T follicular helper cell (primary cell): ENCODE results near the gene DAW1.

Source experiments
- DNase-seq: peaks from one replicate; pipeline ENCODE4 v3.0.0-alpha.2; 2020; ENCODE audit warnings: low read depth

DAW1 gene

DNA sequence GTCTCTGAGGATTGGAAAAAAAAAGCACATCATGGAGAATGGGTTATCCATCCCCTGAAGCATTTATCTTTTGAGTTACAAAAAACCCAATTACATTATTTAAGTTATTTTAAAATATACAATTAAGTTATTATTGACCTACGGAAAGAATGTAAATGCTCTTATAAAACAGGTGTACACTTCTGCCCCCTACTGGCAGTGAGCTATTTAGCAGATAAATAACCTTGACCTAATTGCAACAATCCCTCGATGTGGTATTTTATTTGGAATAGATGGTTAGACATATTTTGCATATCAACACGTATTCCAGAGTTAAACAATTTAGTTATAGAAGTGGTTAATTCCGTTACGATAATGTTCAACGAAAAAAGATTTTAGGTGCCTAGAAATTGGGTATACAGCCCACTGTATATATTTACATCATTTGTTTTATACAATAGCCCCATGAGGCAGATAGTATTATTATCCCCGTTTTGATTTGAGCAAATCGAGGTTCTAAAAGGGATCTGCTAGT lies 9.1 kb upstream of the DAW1 start:
- DNase-seq = no peak

DNA sequence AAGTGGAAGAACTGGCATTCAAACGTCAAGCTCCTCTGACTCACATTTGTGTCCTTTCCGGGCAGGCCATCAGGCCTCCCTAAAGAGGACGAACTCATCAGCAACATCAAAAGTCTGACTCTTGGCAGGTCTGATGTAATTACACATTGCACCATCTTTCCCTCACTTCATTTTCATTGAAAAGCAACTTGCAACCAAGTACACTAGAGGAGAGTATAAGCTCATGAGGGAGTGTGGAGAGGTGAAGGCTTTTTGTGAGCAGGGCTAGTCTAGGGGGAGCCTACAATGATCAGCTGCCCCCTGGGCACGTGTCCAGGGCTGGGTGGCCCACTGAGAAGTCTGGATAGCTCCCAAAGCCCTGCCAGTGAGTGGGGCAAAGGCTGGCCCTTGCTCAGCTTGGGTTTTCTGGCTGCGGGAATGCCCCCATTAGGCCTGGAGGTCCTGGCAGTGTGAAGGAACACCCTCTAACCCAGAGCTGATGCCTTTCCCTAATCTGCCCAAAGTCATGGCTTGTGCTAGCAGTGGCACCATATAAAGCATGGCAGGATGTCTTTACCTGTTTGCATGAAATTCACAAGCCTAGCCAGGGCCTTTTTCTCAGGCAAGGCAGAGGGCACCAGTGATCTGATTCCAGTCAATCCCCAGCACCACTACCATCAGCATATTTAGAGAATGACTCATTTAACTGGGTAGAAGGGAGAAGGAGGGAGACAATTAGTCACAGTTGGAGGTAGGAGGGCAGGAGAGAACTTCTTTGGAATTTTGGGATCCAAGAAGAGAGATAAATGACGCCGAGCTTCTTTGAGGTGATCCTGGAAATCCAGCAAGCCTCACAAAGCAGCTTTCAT lies 8.5 kb upstream of the DAW1 start:
- DNase-seq = no peak

DNA sequence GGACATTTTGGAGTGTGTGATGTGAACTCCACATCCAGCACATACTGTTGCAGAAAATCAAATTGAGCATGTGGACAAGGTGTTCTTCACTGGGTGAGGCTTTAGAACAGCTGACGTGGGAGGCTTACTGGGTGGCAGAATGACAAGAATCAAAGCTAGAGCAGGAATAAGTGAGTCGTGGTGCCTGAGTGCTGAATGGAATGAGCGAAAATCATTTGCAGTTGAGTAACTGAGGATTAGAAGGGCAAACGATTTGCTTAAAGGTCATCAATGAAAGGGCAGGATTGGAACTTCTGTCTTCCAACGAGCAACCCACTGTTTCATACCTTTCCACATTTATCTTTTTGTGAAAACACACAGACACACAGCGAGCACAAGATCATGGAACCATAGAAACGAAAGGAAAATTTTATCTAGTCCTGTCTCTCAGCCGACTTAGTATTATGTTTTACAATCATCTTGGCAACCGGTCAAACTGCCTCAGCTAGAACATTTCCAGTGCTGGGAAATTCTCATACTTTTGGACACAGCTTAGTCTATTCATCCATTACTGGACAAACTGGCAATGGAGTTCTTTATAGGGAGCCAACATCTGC lies 7.2 kb upstream of the DAW1 start:
- no peak for DNase-seq

DNA sequence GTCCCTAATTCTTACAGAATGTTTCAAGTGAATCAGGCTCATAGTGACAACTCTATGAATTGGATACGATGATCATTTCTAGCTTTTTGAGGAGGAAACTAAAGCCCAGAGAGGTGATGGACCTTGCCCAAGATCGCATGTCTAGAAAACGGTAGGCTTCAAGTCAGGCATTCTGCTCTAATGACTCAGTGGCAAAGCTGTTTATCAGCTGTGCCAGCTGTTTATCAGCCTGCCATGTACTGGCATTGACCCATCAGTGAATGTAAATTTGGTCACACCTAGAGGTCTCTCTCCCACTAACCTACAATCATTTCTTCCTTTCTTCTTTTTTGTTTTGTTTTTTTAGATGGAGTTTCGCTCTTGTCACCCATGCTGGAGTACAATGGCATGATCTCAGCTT lies 6.1 kb upstream of the DAW1 start:
- no peak for DNase-seq

DNA sequence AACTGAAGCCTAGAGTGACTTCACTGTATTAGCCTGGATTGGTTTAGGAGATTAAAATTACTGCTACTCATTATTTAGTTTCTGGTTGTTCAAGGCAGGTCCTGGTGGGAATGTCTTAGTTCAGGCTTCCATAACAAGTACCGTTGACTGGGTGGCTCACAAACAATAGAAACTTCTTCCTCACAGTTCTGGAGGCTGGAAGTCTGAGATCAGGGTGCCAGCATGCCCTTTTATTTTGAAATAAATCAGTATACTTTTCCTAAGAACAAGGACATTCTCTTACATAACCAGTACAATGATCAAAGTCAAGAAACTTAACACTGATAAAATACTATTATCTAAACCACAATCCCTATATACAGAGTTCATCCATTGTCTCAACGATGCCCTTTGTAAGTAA lies 4.0 kb upstream of the DAW1 start:
- no peak for DNase-seq

DNA sequence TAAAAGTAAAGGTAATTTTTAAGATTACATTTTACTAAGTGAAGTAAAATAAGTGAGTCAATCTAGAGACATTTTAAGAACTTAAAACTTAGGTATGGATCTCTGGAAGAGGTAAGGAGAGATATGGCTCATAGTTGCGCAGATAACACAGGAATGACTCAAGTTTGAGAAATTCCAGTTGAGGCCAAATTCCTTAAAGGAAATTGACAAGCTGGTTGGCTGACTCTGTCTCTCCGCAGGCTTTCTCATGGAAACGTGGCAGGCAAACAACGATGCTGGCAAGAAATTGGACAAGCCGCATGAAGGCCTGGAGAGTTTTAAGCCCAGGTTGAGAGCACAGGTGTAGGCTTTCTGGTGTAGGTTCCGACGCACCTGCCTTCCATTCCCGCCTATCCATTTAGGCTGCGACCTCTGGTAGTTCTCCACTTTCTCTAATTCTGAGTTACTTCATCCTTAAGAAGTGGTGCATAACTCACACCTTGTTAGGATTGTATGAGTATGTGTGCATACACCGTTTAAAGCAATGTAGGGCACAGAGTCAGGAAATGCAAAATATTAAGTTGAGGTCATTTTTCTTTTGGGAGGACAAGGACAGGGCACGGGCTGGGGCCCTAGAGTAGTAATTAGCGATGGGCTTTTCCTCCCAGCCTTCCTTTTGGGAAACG lies 589 bp upstream of the DAW1 start:
- DNase-seq = no peak

DNA sequence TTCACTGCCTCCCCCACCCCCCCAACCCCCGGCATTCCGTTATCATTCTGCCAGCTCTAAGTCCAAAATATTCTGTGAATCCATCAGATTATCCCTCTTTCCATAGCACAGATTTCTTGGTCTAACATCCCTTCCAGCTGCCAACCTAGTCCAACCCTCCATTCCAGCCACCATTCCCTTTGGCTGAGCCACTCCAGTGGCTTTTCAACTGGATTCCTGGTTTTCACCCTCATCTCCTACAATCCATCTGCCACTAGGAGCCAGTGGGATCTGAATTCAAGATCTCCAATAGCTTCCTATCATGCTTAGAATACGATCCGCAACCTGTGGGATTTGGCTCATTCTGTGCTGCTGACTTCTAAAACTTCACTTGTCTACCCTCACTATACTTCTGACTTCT lies 1.2 kb downstream of the DAW1 start:
- DNase-seq = no peak

DNA sequence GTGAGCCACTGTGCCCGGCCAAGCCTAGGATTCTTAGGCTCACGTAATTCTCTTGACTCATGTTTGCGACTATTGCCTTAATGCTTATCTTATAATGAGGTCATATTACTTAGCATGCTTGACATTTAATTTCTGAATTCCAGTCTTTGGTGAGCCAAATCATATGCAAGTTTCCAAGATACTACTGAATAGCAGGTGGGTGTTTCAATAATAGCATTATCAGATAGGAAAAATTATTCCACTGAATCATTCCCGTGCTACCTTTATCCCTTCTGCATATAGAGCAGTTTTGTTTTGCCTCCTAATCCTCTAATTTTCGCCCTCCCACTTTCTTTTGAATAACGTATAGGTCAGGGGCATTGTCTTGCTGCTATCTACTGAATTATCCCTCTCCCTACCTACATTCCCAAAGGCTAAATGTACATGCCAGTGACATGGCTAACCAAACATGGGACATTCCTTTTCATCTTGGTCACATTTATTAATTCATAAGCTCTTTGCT lies 4.9 kb downstream of the DAW1 start:
- DNase-seq = no peak

DNA sequence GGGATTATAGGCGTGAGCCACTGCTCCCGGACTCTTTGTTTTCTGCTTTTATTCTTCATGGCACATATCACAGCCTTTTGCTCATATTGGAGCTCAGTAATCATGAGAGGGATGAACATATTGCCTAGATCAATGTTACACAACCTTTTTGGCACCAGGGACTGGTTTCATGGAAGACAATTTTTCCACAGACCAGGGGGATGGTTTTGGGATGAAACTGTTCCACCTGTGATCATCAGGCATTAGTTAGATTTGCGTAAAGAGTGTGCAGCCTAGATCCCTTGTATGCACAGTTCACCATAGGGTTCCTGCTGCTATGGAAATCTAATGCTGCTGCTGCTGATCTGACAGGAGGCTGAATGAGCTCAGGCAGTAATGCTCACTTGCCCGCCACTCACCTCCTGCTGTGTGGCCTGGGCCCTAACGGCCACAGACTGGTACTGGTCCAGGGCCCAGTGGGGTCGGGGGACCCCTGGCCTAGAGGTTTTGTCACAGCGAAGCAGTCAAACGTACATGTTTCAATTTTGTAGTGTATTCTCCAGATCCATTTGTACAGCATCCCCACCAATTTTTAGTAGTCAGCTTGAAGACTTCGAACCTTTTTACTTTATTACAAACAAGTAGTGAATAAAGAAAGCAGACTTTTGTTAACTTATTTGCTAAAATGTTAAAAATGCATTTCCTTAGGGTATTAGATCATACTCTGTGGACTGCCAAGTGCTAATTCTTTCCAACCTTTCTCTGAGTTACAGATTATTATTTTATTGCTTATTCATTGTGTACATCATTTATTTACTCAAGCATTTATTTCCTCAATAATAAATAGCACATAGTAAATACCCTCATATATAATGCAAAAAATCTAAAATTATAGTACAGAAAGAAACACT lies 6.2 kb downstream of the DAW1 start:
- DNase-seq = no peak

DNA sequence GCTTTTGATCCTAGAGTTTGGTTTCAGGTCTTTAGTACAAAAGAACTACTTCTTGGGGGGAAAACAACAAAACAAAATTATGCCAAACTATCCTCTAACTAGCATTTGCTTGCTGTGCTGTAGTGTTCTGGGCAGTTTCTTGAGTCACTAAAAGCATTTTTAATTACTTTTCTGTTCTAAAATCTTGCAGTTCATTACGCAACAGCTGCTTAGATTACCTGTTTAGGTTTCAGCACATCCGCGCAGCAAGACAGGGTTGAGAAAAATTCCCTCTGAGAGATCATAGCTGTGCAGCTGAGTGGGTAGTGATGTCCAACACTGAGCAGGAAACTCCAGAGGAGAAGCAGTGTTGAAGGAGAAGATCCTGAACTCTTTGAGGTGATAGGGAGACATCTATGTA lies 9.0 kb downstream of the DAW1 start:
- no peak for DNase-seq

DNA sequence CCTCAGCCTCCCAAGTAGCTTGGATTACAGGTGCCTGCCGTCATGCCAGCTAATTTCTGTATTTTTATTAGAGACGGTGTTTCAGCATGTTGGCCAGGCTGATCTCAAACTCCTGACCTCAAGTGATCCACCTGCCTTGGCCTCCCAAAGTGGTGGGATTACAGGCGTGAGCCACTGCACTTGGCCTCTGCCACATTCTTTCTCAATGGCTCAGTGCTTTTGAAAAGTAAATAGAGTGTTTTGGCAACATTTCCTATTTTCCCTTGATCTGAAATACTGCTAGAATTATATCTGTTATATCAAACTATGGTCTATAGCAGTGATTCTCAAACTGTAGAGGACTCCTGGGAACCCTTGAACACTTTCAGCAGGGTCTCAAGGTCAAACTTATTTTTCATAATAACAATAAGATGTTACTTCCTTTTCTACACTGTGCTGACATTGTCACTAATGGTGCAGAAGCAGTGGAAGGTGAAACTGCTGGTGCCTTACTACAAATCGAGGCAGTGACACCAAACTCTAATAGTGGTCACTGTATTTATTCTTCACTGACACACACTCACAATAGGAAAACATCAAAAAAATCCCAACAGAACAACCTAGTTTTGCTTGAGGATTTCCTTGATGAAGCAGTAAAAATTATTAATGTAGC lies 10.6 kb downstream of the DAW1 start:
- DNase-seq = no peak

DNA sequence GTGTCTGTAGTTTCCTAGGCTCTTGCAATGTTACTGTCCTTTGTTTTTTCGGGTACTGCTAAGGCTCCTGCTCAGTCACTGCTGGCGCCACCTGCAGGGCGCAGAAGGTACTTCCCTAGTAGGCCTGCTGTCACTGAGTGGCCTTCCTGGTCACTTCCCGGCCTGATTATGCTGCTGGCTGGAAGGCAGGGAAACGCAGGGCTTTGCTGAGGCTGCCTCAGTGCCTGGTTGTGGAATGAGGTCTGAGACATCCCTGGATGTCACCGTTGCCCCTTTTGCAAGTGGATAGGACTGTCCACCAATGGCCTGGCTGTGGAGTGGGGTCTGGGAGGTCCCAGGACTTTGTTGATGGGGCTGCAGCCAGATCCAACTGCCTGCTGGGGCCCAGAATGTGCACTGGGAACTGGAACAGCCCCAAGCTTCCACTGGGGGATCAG lies 13.1 kb downstream of the DAW1 start:
- DNase-seq = peak; percentile 23

DNA sequence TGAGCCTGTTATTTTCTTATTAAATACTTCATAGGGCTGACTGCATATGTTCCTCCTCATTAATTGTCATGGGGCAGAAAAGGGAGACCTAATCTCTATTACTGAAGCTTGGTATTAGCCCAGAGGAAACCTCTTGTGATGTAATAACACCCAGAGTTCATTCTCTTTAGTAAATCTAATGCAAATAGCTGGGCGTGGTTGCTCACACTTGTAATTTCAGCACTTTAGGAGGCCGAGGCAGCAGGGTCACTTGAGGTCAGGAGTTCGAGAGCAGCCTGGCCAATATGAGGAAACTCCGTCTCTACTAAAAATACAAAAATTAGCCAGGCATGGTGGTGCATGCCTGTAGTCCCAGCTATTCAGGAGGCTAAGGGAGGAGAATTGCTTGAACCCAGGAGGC lies 14.7 kb downstream of the DAW1 start:
- no peak for DNase-seq

DNA sequence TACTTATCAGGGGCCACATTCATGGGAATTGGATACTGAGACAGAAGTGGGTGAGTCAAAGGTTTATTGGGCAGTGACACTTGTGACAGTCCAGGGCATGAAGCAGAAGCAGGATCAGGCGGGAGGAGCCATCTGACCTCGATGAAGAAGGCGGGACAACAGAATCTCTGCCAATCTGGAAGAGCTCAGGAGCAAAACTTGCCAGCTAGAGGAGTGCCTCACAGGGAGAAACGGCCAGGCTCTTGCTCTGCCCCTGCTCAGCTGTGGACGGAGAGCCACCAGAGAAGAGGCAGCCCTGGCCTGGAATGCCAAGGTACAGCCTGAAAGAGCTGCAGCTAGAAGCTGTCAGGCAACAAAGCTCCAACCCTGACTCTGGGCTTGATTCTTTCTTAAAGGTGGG lies 16.9 kb downstream of the DAW1 start:
- no peak for DNase-seq

DNA sequence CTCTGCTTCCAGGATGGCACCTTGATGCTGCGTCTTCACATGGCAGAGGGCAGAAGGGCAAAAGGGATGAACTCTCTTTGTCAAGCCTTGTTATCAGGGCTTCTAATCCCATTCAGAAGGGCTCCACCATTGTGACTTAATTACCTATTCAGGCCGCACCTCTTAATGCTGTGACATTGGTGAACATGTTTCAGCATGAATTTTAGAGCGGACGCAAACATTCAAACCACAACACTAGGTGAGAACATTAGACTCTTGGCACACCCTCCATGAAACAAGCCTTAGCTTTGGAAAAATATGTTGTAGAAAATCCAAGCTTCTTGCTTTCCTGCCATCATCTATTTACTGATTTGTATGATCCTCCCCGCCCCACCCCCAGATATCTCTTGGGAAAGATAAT lies 17.9 kb downstream of the DAW1 start:
- DNase-seq = no peak

DNA sequence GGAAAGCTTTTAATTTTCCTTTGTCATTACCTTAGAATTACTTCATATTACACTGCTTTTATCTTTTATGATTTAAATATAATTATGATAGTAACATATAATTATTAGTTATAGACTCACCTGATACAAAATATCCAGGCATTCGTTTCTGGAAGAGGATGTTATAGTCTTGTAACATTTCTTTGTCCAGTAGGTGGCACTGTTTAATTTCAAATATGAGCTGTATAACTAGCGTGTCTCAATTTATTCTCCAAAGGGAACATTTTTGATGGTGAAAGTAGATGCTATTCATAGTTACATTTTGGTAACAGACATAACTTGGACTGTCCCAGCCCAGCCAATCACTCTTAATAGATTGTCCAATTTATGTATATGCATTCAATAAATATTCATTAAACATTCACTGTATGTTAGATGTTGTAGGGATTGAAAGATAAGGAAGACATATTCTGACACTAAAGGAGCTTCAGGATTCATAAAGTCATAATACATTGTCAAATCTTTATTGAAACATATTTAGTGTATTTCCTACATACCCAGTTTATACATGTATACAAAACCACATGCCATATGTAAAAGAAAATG lies 19.2 kb downstream of the DAW1 start:
- DNase-seq = no peak

DNA sequence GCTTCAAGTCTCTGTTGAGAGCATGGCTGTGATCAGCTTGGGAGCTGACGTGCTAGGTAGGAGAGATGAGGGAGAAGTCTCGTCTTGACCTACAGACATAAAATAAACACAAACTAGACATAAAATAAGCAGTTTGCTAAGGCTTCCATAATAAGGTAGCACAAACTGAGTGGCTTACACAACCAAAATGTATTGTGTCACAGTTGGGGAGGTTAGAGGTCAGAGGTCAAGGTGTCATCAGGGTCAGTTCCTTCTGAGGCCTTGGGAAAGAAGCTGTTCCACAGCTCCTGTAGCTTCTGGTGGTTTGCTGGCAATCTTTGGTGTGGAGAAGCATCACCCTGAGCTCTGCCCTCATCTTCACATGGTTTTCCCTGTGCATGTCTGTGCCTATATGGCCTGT lies 20.2 kb downstream of the DAW1 start:
- no peak for DNase-seq

DNA sequence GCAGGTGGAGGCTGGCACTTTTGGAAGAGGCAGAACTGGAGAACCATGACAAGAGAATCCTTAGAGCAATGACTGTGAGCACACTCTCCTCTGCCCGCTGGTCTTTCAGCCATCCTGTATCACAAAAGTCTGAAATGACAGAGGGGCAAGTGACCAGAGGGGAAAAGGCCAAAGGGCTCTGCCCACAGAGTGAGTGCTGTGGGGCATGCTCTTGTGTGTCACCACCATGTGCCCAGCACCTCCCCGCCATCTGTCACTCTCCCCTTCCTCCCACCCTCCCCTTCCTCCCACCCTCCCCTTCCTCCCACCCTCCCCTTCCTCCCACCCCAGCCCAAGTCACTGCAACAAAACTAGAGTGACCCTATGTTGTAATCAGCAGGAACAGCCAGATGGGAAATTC lies 31.9 kb downstream of the DAW1 start:
- no peak for DNase-seq

DNA sequence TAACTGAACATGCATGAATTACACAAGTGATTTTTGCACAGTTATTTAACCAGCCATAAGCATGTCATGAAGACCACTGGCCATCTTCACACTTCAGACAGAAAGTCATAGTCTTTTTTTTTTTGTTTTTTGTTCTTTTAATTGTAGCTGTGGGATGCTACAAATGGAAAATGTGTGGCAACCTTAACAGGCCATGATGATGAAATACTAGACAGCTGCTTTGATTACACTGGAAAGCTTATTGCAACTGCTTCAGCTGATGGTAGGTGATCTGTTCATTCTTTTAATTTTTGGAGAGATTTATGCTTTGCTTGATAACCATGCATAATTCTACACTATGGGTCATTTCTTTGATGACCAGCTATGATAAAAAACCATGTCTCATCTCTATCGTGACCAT lies 35.6 kb downstream of the DAW1 start:
- DNase-seq = no peak

DNA sequence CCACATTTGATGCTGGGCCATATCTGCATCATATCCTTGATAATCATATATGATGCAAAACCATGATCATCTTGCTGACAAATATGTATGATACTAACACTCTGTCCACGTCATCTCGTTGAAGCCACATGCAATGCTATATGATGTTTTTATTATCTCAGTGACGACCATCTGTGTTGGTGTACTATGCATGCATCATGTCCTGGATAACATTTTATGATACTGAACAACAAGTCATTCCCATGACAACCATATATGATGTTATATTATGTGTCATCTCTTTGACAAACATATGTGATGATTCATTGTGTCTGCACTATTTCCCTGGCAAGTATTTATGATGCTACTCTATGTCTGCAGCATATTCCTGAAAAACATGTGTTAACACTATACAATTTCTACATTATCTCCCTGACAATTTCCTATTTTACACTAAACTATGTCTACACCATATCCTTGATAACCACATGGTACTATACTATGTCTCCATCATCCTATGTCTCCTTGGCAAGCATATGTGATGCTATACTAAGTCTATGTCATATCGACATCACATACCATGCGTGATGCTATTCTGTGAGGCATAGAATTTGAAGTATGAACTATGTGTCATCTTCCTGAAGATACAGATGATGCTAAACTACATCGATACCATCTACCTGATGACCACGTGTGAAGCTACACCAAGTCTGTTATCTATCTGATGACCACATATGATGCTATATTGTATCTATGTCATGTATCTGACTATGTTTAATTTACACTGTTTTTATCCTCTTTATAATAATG lies 37.0 kb downstream of the DAW1 start:
- no peak for DNase-seq
